ENCODE results near the gene ATP10A. TPM values are rescaled to one million over a fixed set of nuclear protein-coding genes. Genes with fewer than 3 reads are reported as not detected.

The ATP10A gene
- total RNA-seq, 1 experiment from 2014 or later, result 3.9 TPM

GRCh38 chr15:25687276-25687675 lies 175.9 kb downstream of the ATP10A start:
- Histone ChIP-seq H3K23ac (ENCODE audit: insufficient read length, low read depth, low read length) (no peak overlapping the region), H4K8ac (replicated peaks; ENCODE audit: insufficient read length, low read depth, low read length) (no peak overlapping the region), H3K4me1 (ENCODE audit: insufficient read depth, low read length) (peaks cover 5% of the 10 kb centered on the region; the same call in 1 of the 2 replicates), H2AK5ac (ENCODE audit: insufficient read length, low read length) (no peak overlapping the region), H3K23me2 (ENCODE audit: insufficient read length, low read depth, low read length, poor library complexity, severe bottlenecking) (no peaks in the 10 kb centered on the region), H3K18ac (ENCODE audit: insufficient read length, low read depth, low read length) (no peak overlapping the region), H2AFZ (ENCODE audit: low read length) (no peak overlapping the region), H3K4me2 (ENCODE audit: insufficient read depth, insufficient read length, low read length) (no peak overlapping the region), H3K9ac (ENCODE audit: extremely low read depth, insufficient read length, low read length) (no peak overlapping the region), H3K79me2 (ENCODE audit: insufficient read depth, low read length) (no peaks in the 10 kb centered on the region), H2BK12ac (ENCODE audit: insufficient read length, low read depth, low read length) (no peak overlapping the region), H2BK15ac (ENCODE audit: low read depth, low read length) (no peak overlapping the region), H2BK20ac (ENCODE audit: low read depth, low read length, poor library complexity, severe bottlenecking) (no peak overlapping the region), H3K14ac (ENCODE audit: insufficient read depth, low read length) (no peak overlapping the region), H3K79me1 (ENCODE audit: insufficient read depth, low read depth, low read length, poor library complexity, severe bottlenecking) (no peaks in the 10 kb centered on the region), H3T11ph (ENCODE audit: low read length) (no peak overlapping the region), H4K91ac (ENCODE audit: insufficient read length, low read depth, low read length) (no peak overlapping the region), H4K20me1 (ENCODE audit: control insufficient read depth, insufficient read depth, insufficient read length) (peaks cover 3% of the 10 kb centered on the region), H3K27me3 (ENCODE audit: insufficient read depth, low read length) (no peaks in the 10 kb centered on the region), H2BK120ac (ENCODE audit: low read depth, low read length, poor library complexity, severe bottlenecking) (no peak overlapping the region), H3K4ac (ENCODE audit: low read depth, low read length) (no peak overlapping the region), H3K56ac (ENCODE audit: insufficient read length, low read depth, low read length) (no peak overlapping the region), H2BK5ac (ENCODE audit: insufficient read length, low read length) (no peak overlapping the region), H3K27ac (ENCODE audit: insufficient read length, low read depth, low read length) (no peak overlapping the region), H3K9me3 (ENCODE audit: control insufficient read depth, low read depth, low read length) (no peaks in the 10 kb centered on the region), H4K5ac (ENCODE audit: insufficient read length, low read depth, low read length) (no peak overlapping the region)
- Mint-ChIP-seq H3K36me3 (ENCODE audit: insufficient read depth in 1 of 3, low read depth in 3 of 3) (peaks cover 5 to 9% (median 8%) of the 10 kb centered on the region in 3 experiments; a peak in 6 of 7 replicates), H3K27ac (no peak overlapping the region), H3K27me3 (ENCODE audit: low read depth) (peaks cover 15% of the 10 kb centered on the region), H3K4me1 (peaks cover 25 to 39% of the 10 kb centered on the region in 2 experiments), H3K4me3 (no peak overlapping the region), H3K9me3 (peaks cover 3 to 8% of the 10 kb centered on the region in 2 experiments; a peak in 3 of 5 replicates)
- WGBS (ENCODE audit: extremely low coverage, insufficient read length, low lambda C conversion rate), result no CpG with 5 or more reads among the region's 5 CpGs
- TF ChIP-seq CTCF (conservative IDR thresholded peaks at IDR 0.05), result no peak
- no peak for DNase-seq
